ELF-1 (cell line): ENCODE data around the gene HRH3.

Source experiments
- DNase-seq: peaks from one replicate; pipeline ENCODE4 v3.0.0-alpha.2; 2016; ENCODE audit warnings: low read depth, low spot score

HRH3 gene

GRCh38 chr20:62230696-62231095 is 10.6 kb upstream of the HRH3 start:
- DNase-seq, result no peak

GRCh38 chr20:62230276-62230675 is 10.2 kb upstream of the HRH3 start:
- DNase-seq, result no peak

GRCh38 chr20:62229667-62230066 is 9.6 kb upstream of the HRH3 start:
- DNase-seq, result no peak

GRCh38 chr20:62228982-62229545 is 9.0 kb upstream of the HRH3 start:
- DNase-seq, result no peak

- peak; percentile 52 for DNase-seq
Observed at GRCh38 chr20:62227977-62228958, 8.2 kb upstream of the HRH3 start.

GRCh38 chr20:62227591-62227976 is 7.5 kb upstream of the HRH3 start:
- no peak for DNase-seq

GRCh38 chr20:62226707-62227590 is 6.9 kb upstream of the HRH3 start:
- DNase-seq, result no peak

GRCh38 chr20:62225820-62226635 is 6.0 kb upstream of the HRH3 start:
- DNase-seq, result no peak

GRCh38 chr20:62225026-62225425 is 4.9 kb upstream of the HRH3 start:
- no peak for DNase-seq

GRCh38 chr20:62224113-62224855 is 4.2 kb upstream of the HRH3 start:
- DNase-seq, result no peak

GRCh38 chr20:62223571-62223970 is 3.5 kb upstream of the HRH3 start:
- no peak for DNase-seq

- DNase-seq, result no peak
Observed at GRCh38 chr20:62222972-62223371, 2.9 kb upstream of the HRH3 start.

GRCh38 chr20:62222266-62222850 is 2.3 kb upstream of the HRH3 start:
- no peak for DNase-seq

GRCh38 chr20:62220666-62221568 is 839 bp upstream of the HRH3 start:
- peak; percentile 24 for DNase-seq

- no peak for DNase-seq
Observed at GRCh38 chr20:62219101-62219991, 732 bp downstream of the HRH3 start.

- no peak for DNase-seq
Observed at GRCh38 chr20:62217913-62218773, 1.9 kb downstream of the HRH3 start.
